HCT116 (cell line): ENCODE results near the gene RREB1. TPM values are rescaled to one million over a fixed set of nuclear protein-coding genes. Genes with fewer than 3 reads are reported as not detected.

ENCODE experiments used
- ATAC-seq: fragments of 200-7000 bp; cut with Tn5 transposase; 2 replicates; pipeline ENCODE4 v1.9.1; 2020; ENCODE audit warnings: mild to moderate bottlenecking, moderate library complexity
- BruUV-seq: library from RNA; stranded (reverse); fragments of 400-500 nt; replicated peaks from 2 replicates; lab custom pipeline; 2021; lab: Mats Ljungman, UMichigan
- CTCF ChIA-PET: fragments of 300-600 bp; sonication (Branson Sonifier 250); formaldehyde crosslinking; loops from one replicate; lab custom pipeline; 2021; ENCODE audit warnings: antibody characterized with exemption; lab: Charles Lee
- POLR2A ChIA-PET: fragments of 300-600, 350-600 bp; sonication (Branson Sonifier 250); formaldehyde crosslinking; loops from one replicate; lab custom pipeline; 2021; ENCODE audit warnings: antibody characterized with exemption; lab: Charles Lee
- RAD21 ChIA-PET, 2 experiments: fragments of 300-600 bp; sonication (Branson Sonifier 250); formaldehyde crosslinking; loops; one replicate each; lab custom pipeline; 2023; ENCODE audit warnings: low total read pairs in 2 of 2; ENCODE audit not compliant: uncharacterized antibody in 2 of 2, unreplicated experiment in 2 of 2, low non-redundant PET in 1 of 2; lab: Charles Lee
- DNase-seq: peaks from one replicate; pipeline ENCODE4 v3.0.0-alpha.2; 2010; ENCODE audit warnings: low read depth, low spot score
- H2AFZ ChIP-seq: fragments of 200-600 bp; shearing (Covaris generic), sonication (generic); 2 replicates; pipeline ENCODE4 v1.6.1; 2017; ENCODE audit warnings: low read depth, mixed run types, mixed read lengths, antibody characterized with exemption, low read length; ENCODE audit not compliant: poor library complexity, severe bottlenecking
- H3K27ac ChIP-seq: 2 replicates; pipeline ENCODE4 v1.5.1; 2012; ENCODE audit warnings: low read depth, low read length
- H3K27me3 ChIP-seq: fragments of 200-600 bp; sonication (generic); 2 replicates; pipeline ENCODE4 v1.6.1; 2016; ENCODE audit warnings: mixed run types, low read length, mixed read lengths; ENCODE audit not compliant: insufficient read depth
- H3K36me3 ChIP-seq, 2 experiments: fragments of 200-500 bp in 1 of 2; fragments of 200-600 bp in 1 of 2; sonication (Bioruptor generic) in 1 of 2; sonication (generic) in 1 of 2; 2 replicates each; pipeline versions ENCODE4 v1.5.1 to v1.6.1; 2014 to 2016; ENCODE audit warnings: low read length in 2 of 2, inconsistent platforms in 1 of 2, mixed read lengths in 1 of 2, mixed run types in 1 of 2; ENCODE audit not compliant: insufficient read depth in 2 of 2, control insufficient read depth in 1 of 2
- H3K4me1 ChIP-seq, 2 experiments: fragments of 200-600 bp in 1 of 2; sonication (generic) in 1 of 2; 2 replicates each; pipeline versions ENCODE4 v1.5.1 to v1.6.1; 2012 to 2017; ENCODE audit warnings: low read length in 2 of 2, inconsistent platforms in 1 of 2, mild to moderate bottlenecking in 1 of 2, mixed read lengths in 1 of 2, mixed run types in 1 of 2, moderate library complexity in 1 of 2; ENCODE audit not compliant: insufficient read depth in 2 of 2, control insufficient read depth in 1 of 2
- H3K4me2 ChIP-seq: fragments of 200-600 bp; sonication (generic); 2 replicates; pipeline ENCODE4 v1.6.1; 2017; ENCODE audit warnings: mixed run types, low read length, mixed read lengths
- H3K4me3 ChIP-seq, 2 experiments: fragments of 200-600 bp in 1 of 2; sonication (generic) in 1 of 2; replicated peaks in 1 of 2; 2 replicates each; pipeline ENCODE4 v1.5.1; 2011 to 2016; ENCODE audit warnings: low read length in 2 of 2, control low read depth in 1 of 2, low read depth in 1 of 2, mild to moderate bottlenecking in 1 of 2, mixed read lengths in 1 of 2, mixed run types in 1 of 2
- H3K79me2 ChIP-seq: fragments of 200-600 bp; sonication (generic); 2 replicates; pipeline ENCODE4 v1.6.1; 2017; ENCODE audit warnings: mild to moderate bottlenecking, mixed run types, low read length, moderate library complexity, mixed read lengths; ENCODE audit not compliant: insufficient read depth
- H3K9ac ChIP-seq: fragments of 200-600 bp; sonication (generic); 2 replicates; pipeline ENCODE4 v1.6.1; 2016; ENCODE audit warnings: low read length, mixed read lengths
- H3K9me2 ChIP-seq: fragments of 200-600 bp; sonication (generic), shearing (Covaris generic); 2 replicates; pipeline ENCODE4 v1.6.1; 2017; ENCODE audit warnings: mixed run types, mild to moderate bottlenecking, moderate library complexity; ENCODE audit not compliant: insufficient read depth
- H3K9me3 ChIP-seq, 2 experiments: fragments of 200-500 bp in 1 of 2; fragments of 200-600 bp in 1 of 2; sonication (Bioruptor generic) in 1 of 2; sonication (generic) in 1 of 2; 2 replicates each; pipeline ENCODE4 v1.6.1; 2014 to 2017; ENCODE audit warnings: low read length in 2 of 2, mixed read lengths in 2 of 2, inconsistent platforms in 1 of 2, low read depth in 1 of 2, mild to moderate bottlenecking in 1 of 2, mixed run types in 1 of 2, moderate library complexity in 1 of 2; ENCODE audit not compliant: control insufficient read depth in 1 of 2, insufficient read depth in 1 of 2
- H4K20me1 ChIP-seq: fragments of 200-600 bp; sonication (generic), shearing (Covaris generic); 2 replicates; pipeline ENCODE4 v1.6.1; 2017; ENCODE audit warnings: mixed run types, mild to moderate bottlenecking, moderate library complexity; ENCODE audit not compliant: insufficient read depth
- EGR1 ChIP-seq: IDR thresholded peaks from 2 replicates; pipeline ENCODE4 v1.6.1; 2012; ENCODE audit warnings: low read depth
- ELF1 ChIP-seq: IDR thresholded peaks from 2 replicates; pipeline ENCODE4 v1.6.1; 2012; ENCODE audit warnings: low read depth, borderline replicate concordance
- EZH2 ChIP-seq: fragments of 200-600 bp; sonication (generic); IDR thresholded peaks from 2 replicates; pipeline ENCODE4 v1.6.1; 2017; ENCODE audit warnings: antibody characterized with exemption, mixed run types
- EZH2phosphoT487 ChIP-seq: fragments of 200-600 bp; IDR thresholded peaks from 2 replicates; pipeline ENCODE4 v1.6.1; 2018; ENCODE audit warnings: antibody characterized with exemption, borderline replicate concordance
- FOSL1 ChIP-seq: IDR thresholded peaks from 2 replicates; pipeline ENCODE4 v1.6.1; 2012; ENCODE audit warnings: low read depth
- JUND ChIP-seq: IDR thresholded peaks from 2 replicates; pipeline ENCODE4 v1.6.1; 2012
- POLR2A ChIP-seq: IDR thresholded peaks from 2 replicates; pipeline ENCODE4 v1.7.0; 2011; ENCODE audit warnings: borderline replicate concordance; ENCODE audit not compliant: insufficient read depth, insufficient read length; ENCODE audit errors: extremely low read depth
- POLR2AphosphoS5 ChIP-seq: IDR thresholded peaks from 2 replicates; pipeline ENCODE4 v1.6.1; 2011; ENCODE audit warnings: mild to moderate bottlenecking, low read depth, low read length, moderate library complexity
- SIN3A ChIP-seq: IDR thresholded peaks from 2 replicates; pipeline ENCODE4 v1.6.1; 2012; ENCODE audit warnings: low read depth
- SP1 ChIP-seq: IDR thresholded peaks from 2 replicates; pipeline ENCODE4 v1.6.1; 2012; ENCODE audit warnings: low read depth
- SRF ChIP-seq: IDR thresholded peaks from 2 replicates; pipeline ENCODE4 v1.6.1; 2012; ENCODE audit warnings: low read depth
- YY1 ChIP-seq: IDR thresholded peaks from 2 replicates; pipeline ENCODE4 v1.6.1; 2011; ENCODE audit warnings: low read length, low read depth, moderate library complexity, mild to moderate bottlenecking; ENCODE audit not compliant: insufficient replicate concordance; ENCODE audit errors: extremely low read depth
- ZFX ChIP-seq: fragments of 450-650 bp; IDR thresholded peaks from 2 replicates; pipeline ENCODE4 v1.6.1; 2017
- intact Hi-C: fragments of 100-400 bp; cut with micrococcal nuclease; formaldehyde crosslinking; loops from 2 replicates; pipeline ENCODE4 v1.10.0; 2022
- total RNA-seq: library from RNA; stranded (reverse); gene quantifications from one replicate; pipeline ENCODE4 v1.2.1, GENCODE V29; 2021; ENCODE audit not compliant: unreplicated experiment
- TF ChIP-seq, protein P1 (sequence below): IDR thresholded peaks from 2 replicates; pipeline ENCODE4 v1.6.1; 2012

RREB1 gene
- total RNA-seq, 1 experiment from 2014 or later = 47.9 TPM

DNA sequence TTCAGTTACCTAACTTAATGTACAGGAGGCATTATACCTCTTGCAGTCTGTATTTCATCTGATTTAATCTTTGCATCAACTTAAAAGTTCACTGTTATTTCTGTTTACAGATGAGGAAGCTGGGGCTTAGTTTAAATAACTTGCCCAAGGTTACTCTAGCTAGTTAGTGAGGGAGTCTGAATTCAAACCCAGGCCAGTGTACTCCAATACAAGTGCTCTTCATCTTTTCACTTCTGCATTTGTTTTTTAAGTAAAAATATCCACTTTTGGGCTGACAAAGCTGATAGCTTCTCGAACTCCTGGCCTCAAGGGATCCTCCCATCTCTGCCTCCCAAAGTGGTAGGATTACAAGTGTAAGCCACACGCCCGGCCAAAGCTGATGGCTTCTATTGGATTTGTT lies 23.6 kb downstream of the RREB1 start:
- peaks cover 0 to 21% of the 10 kb centered on the region in 2 experiments; a peak in 2 of 4 replicates for H3K4me1 ChIP-seq
- CTCF ChIA-PET = no interaction called here
- no peaks in the 10 kb centered on the region for H3K9me2 ChIP-seq
- no peaks in the 10 kb centered on the region; the same call in 1 of the 2 replicates for H4K20me1 ChIP-seq
- no peak for DNase-seq
- H3K79me2 ChIP-seq = peaks cover 93% of the 10 kb centered on the region
- no peak overlapping the region for H3K4me3 ChIP-seq
- BruUV-seq = no TSS peak
- no peaks in the 10 kb centered on the region; a peak in 1 of 4 replicates for H3K36me3 ChIP-seq
- RAD21 ChIA-PET = no interaction called here
- H3K4me2 ChIP-seq = no peak overlapping the region
- intact Hi-C loops = no loop called here
- H3K27ac ChIP-seq = no peak overlapping the region
- no peaks in the 10 kb centered on the region for H3K9me3 ChIP-seq
- no peak overlapping the region for H3K9ac ChIP-seq
- no peak overlapping the region for H2AFZ ChIP-seq
- no peaks in the 10 kb centered on the region for H3K27me3 ChIP-seq
- POLR2A ChIA-PET = no interaction called here
- ATAC-seq = no peak
- TF ChIP-seq JUND = no peak
- TF ChIP-seq POLR2AphosphoS5 = no peak
- no peak for TF ChIP-seq EZH2
- no peak for TF ChIP-seq ZFX
- no peak for TF ChIP-seq ELF1
- TF ChIP-seq POLR2A = no peak
- TF ChIP-seq EGR1 = no peak
- TF ChIP-seq SIN3A = no peak
- TF ChIP-seq FOSL1 = no peak
- TF ChIP-seq, protein P1, sequence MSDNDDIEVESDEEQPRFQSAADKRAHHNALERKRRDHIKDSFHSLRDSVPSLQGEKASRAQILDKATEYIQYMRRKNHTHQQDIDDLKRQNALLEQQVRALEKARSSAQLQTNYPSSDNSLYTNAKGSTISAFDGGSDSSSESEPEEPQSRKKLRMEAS = no peak
- no peak for TF ChIP-seq SRF
- TF ChIP-seq EZH2phosphoT487 = no peak
- TF ChIP-seq YY1 = no peak
- no peak for TF ChIP-seq SP1
